Measurements from ENCODE around the gene SLC18A2.
"Not testable (repeated sequence)": the region's sequence is repeated elsewhere in the genome, so short reads cannot be mapped to it uniquely, and the experiment has no call there.

SLC18A2 gene

GRCh38 chr10:117240621-117241529 is at the start of gene SLC18A2:
SLC18A2 (plus strand) TSS chr10:117241114; CDS start chr10:117241694, 580 bp downstream.
- no peak for DNase-seq (ENCODE audit: low read depth)

GRCh38 chr10:117197189-117197588 is 43.7 kb upstream of the SLC18A2 start, which contains the start of gene KCNK18:
KCNK18 (plus strand) TSS chr10:117197489; CDS start chr10:117197489, 0 bp downstream.
- DNase-seq (ENCODE audit: low read depth) = no peak

- no peak for DNase-seq (ENCODE audit: low read depth)
Measured at GRCh38 chr10:117198088-117198487, 42.8 kb upstream of the SLC18A2 start.

GRCh38 chr10:117201826-117202225 is 39.1 kb upstream of the SLC18A2 start:
- DNase-seq (ENCODE audit: low read depth) = no peak

GRCh38 chr10:117204316-117204715 is 36.6 kb upstream of the SLC18A2 start:
- no peak for DNase-seq (ENCODE audit: low read depth)

GRCh38 chr10:117212176-117212575 is 28.7 kb upstream of the SLC18A2 start:
- peak; percentile 1 for DNase-seq (ENCODE audit: low read depth)

- DNase-seq (ENCODE audit: low read depth) = peak; percentile 11
Measured at GRCh38 chr10:117214401-117214800, 26.5 kb upstream of the SLC18A2 start.

- no peak for DNase-seq (ENCODE audit: low read depth)
Measured at GRCh38 chr10:117215079-117215478, 25.8 kb upstream of the SLC18A2 start.

- DNase-seq (ENCODE audit: low read depth) = no peak
Measured at GRCh38 chr10:117216028-117216427, 24.9 kb upstream of the SLC18A2 start.

GRCh38 chr10:117216611-117217195 is 24.2 kb upstream of the SLC18A2 start:
- peak; percentile 37 for DNase-seq (ENCODE audit: low read depth)

GRCh38 chr10:117217196-117217761 is 23.6 kb upstream of the SLC18A2 start:
- no peak for DNase-seq (ENCODE audit: low read depth)

- no peak for DNase-seq (ENCODE audit: low read depth)
Measured at GRCh38 chr10:117218654-117219053, 22.3 kb upstream of the SLC18A2 start.

GRCh38 chr10:117221156-117221711 is 19.7 kb upstream of the SLC18A2 start:
- DNase-seq (ENCODE audit: low read depth) = peak; percentile 12

GRCh38 chr10:117222552-117222951 is 18.4 kb upstream of the SLC18A2 start:
- no peak for DNase-seq (ENCODE audit: low read depth)

GRCh38 chr10:117222976-117223692 is 17.8 kb upstream of the SLC18A2 start:
- no peak for DNase-seq (ENCODE audit: low read depth)

- no peak for DNase-seq (ENCODE audit: low read depth)
Measured at GRCh38 chr10:117223693-117224430, 17.1 kb upstream of the SLC18A2 start.

GRCh38 chr10:117224881-117225280 is 16.0 kb upstream of the SLC18A2 start:
- DNase-seq (ENCODE audit: low read depth) = no peak

- peak; percentile 37 for DNase-seq (ENCODE audit: low read depth)
Measured at GRCh38 chr10:117226813-117227451, 14.0 kb upstream of the SLC18A2 start.

- no peak for DNase-seq (ENCODE audit: low read depth)
Measured at GRCh38 chr10:117228210-117228609, 12.7 kb upstream of the SLC18A2 start.

- DNase-seq (ENCODE audit: low read depth) = not testable (repeated sequence)
Measured at GRCh38 chr10:117230107-117230506, 10.8 kb upstream of the SLC18A2 start.

Data from amniotic epithelial cell (primary cell).